Skeletal muscle tissue (tissue), 4 donors: ENCODE data around the gene ADGRL3. TPM values are rescaled to one million over a fixed set of nuclear protein-coding genes. Genes with fewer than 3 reads are reported as not detected.

Source experiments
- H3K27ac ChIP-seq: one replicate; pipeline ENCODE4 v1.7.0; 2013; ENCODE audit warnings: mild to moderate bottlenecking, low read depth, low read length, inconsistent platforms
- H3K27me3 ChIP-seq, 3 donors: one replicate each; pipeline ENCODE4 v1.7.0; 2013; ENCODE audit warnings: low read length in 3 of 3; ENCODE audit not compliant: control insufficient read depth in 3 of 3, insufficient read depth in 3 of 3
- H3K36me3 ChIP-seq, 3 donors: one replicate each; pipeline ENCODE4 v1.7.0; 2013; ENCODE audit warnings: low read length in 3 of 3; ENCODE audit not compliant: control insufficient read depth in 3 of 3, insufficient read depth in 3 of 3
- H3K4me1 ChIP-seq, 3 donors: one replicate each; pipeline ENCODE4 v1.7.0; 2013; ENCODE audit warnings: low read length in 3 of 3, mild to moderate bottlenecking in 3 of 3; ENCODE audit not compliant: control insufficient read depth in 3 of 3, insufficient read depth in 3 of 3
- H3K4me3 ChIP-seq, 3 donors: one replicate each; pipeline ENCODE4 v1.7.0; 2013; ENCODE audit warnings: low read length in 3 of 3
- H3K9ac ChIP-seq, 3 donors: one replicate each; pipeline ENCODE4 v1.7.0; 2013; ENCODE audit warnings: low read length in 3 of 3, mild to moderate bottlenecking in 3 of 3, moderate library complexity in 2 of 3, low read depth in 1 of 3
- H3K9me3 ChIP-seq, 3 donors: one replicate each; pipeline ENCODE4 v1.7.0; 2013; ENCODE audit warnings: low read length in 3 of 3; ENCODE audit not compliant: control insufficient read depth in 3 of 3
- total RNA-seq: library from RNA; depleted of rRNA; stranded (reverse); fragments of >200 nt; gene quantifications from one replicate; pipeline ENCODE4 v1.2.3, GENCODE V29; 2014
- donor health status: Osteomylitis.

Gene ADGRL3
- total RNA-seq, 1 donor from 2014 or later = 59.0 TPM

DNA sequence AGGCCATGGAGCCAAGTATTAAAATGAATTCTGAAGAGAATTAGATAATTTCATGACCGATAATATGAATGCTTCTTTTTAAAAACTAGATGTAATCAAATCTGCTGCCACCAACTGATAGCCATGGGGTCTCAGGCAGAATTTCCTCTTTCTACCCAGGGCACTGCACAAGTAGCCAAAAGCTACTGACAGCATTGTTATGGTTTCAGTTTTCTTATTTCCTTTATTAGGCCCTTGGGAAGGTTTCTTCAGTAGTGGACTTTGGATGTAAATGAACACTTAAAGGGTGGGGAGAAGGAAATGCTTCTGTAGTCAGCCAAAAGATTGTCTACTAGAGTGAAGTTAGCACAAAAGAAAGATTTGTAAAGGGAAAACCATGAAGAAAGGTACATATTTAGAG lies 686.0 kb downstream of the ADGRL3 start:
- H3K27ac ChIP-seq = no peak overlapping the region
- no peak overlapping the region for H3K4me3 ChIP-seq

DNA sequence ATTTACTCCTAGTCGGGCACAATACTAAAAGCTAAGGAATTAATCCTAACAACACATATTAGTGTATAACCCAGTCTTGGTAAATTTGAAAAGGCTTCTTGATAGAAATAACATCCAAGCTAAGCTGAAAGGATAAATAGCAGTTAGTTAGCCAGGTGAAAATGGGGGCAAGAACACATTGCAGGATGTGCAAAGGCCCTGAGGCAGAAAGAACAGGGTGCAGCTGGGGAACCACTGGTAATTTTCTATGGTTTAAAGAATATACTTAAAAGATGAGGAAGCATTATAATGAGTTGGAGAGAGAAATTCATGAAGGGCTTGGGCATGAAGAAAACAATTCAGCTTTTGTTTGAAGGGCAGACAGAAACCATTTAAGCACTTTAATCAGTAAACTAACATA lies 689.0 kb downstream of the ADGRL3 start:
- H3K27me3 ChIP-seq = no peaks in the 10 kb centered on the region
- H3K27ac ChIP-seq = no peak overlapping the region
- H3K4me3 ChIP-seq = no peak overlapping the region
- H3K36me3 ChIP-seq = no peaks in the 10 kb centered on the region
- no peaks in the 10 kb centered on the region for H3K4me1 ChIP-seq
- no peak overlapping the region for H3K9ac ChIP-seq
- H3K9me3 ChIP-seq = no peaks in the 10 kb centered on the region

More for the DNA sequence above, 686.0 kb downstream of the ADGRL3 start:
- no peaks in the 10 kb centered on the region for H3K27me3 ChIP-seq
- H3K9me3 ChIP-seq = no peaks in the 10 kb centered on the region
- no peak overlapping the region for H3K9ac ChIP-seq
- H3K4me1 ChIP-seq = no peaks in the 10 kb centered on the region
- H3K36me3 ChIP-seq = no peaks in the 10 kb centered on the region

DNA sequence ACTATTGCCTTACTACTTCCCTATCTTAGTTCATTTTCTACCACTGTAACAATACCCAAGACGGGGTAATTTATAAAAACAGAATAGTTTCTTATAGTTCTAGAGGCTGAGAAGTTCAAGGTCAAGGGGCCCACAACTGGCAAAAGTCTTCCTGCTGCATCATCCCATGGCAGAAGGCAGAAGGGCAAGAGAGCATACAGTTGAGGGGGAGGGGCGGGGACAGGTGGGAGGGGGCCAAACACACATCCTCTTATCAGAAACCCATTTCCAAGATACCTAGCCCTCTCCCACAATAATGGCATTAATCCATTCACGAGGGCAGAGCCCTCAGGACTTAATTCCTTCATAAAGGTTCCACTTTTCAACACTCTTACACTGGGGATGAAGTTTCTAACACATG lies 690.2 kb downstream of the ADGRL3 start:
- Histone ChIP-seq H3K4me3 (no peak overlapping the region), H3K9me3 (no peaks in the 10 kb centered on the region)

DNA sequence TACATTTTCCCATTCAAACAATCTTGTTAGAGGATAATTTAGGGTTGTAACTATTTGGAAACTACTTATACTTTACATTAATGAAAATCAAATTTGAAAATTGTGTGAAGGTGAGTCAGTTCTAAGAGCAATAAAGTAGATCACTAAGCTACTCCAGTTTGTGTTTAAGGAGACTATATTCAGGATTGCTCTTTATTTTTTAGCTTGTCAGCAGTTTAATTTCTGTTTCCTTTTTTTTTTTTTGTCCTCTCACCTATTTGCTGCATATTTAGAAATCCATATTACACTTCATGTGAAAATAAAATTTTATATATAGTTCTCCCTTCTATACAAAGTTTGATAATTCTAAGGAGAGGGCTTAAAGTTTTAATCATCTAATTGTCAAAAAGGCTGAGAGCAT lies 691.8 kb downstream of the ADGRL3 start:
- no peak overlapping the region for H3K27ac ChIP-seq
- no peaks in the 10 kb centered on the region for H3K36me3 ChIP-seq
- H3K9ac ChIP-seq = no peak overlapping the region
- H3K4me1 ChIP-seq = no peaks in the 10 kb centered on the region
- H3K9me3 ChIP-seq = no peaks in the 10 kb centered on the region
- no peaks in the 10 kb centered on the region for H3K27me3 ChIP-seq
- no peak overlapping the region for H3K4me3 ChIP-seq

More for the DNA sequence above, 690.2 kb downstream of the ADGRL3 start:
- Histone ChIP-seq H3K4me1 (no peaks in the 10 kb centered on the region), H3K36me3 (no peaks in the 10 kb centered on the region), H3K27me3 (no peaks in the 10 kb centered on the region), H3K9ac (no peak overlapping the region), H3K27ac (no peak overlapping the region)

DNA sequence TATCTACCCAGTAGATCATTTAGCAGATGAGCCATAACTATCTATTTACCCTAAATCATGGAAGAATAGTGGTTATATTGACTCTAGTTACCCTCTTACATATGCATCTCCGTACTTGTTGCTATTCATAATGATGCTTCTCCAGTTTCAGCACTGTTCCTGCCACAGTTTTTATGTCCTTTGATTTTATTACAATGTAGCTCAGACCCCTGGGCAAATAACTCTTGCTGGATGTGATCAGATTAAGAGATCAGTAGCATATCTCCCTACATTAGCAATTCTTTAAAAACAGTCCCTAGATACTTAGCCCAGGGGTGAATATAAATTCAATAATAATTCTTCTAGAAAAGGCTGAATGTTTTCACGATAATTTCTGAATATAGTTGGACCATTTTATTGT lies 696.5 kb downstream of the ADGRL3 start:
- Histone ChIP-seq H3K27me3 (no peaks in the 10 kb centered on the region), H3K4me1 (no peaks in the 10 kb centered on the region), H3K9me3 (no peaks in the 10 kb centered on the region)

DNA sequence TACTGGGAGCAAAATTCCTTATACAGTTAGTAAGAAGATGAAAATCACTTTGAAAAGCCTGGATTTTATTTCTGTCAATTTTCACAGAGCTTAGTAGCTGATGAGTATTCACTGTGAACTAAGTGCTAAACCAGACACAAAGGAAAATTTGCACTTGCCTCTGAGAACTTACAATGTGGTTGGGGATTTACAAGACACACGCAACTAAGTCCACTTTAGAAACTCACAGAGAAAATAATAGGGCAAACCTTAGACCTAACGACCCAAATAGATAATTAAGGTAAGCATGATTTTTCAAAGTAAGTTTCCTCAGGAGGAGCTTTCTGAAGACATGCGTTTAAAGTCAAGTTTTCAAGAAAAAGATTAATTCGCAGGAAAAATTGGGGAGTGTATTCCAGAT lies 708.9 kb downstream of the ADGRL3 start:
- no peaks in the 10 kb centered on the region for H3K36me3 ChIP-seq
- H3K27me3 ChIP-seq = no peaks in the 10 kb centered on the region
- no peak overlapping the region for H3K27ac ChIP-seq
- no peaks in the 10 kb centered on the region for H3K4me1 ChIP-seq
- no peak overlapping the region for H3K4me3 ChIP-seq
- H3K9ac ChIP-seq = no peak overlapping the region
- H3K9me3 ChIP-seq = no peaks in the 10 kb centered on the region

More for the DNA sequence above, 696.5 kb downstream of the ADGRL3 start:
- Histone ChIP-seq H3K27ac (no peak overlapping the region), H3K4me3 (no peak overlapping the region), H3K9ac (no peak overlapping the region), H3K36me3 (no peaks in the 10 kb centered on the region)

DNA sequence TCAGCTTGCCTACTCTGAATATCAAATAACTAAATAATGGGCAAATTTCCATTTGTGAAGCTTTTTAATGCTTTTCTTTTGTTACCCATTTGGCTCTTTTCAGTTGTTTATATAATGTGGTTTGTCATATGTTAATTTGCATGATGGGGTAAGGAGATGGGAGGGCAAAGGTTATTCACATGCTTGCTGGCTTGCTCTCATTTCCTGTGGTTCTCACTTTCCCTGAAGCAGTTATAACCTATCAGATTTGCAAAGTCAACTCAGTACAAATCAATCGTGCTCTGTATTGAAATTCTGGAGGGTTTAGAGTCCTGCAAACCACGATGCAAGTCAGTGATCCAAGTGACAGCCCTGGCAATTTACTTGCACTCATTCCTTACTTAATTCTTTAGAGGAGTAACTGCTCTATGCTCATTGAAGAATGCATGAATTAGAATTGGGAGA lies 711.2 kb downstream of the ADGRL3 start:
- H3K27ac ChIP-seq = no peak overlapping the region
- no peaks in the 10 kb centered on the region for H3K4me1 ChIP-seq
- H3K9me3 ChIP-seq = no peaks in the 10 kb centered on the region
- H3K36me3 ChIP-seq = no peaks in the 10 kb centered on the region
- no peaks in the 10 kb centered on the region for H3K27me3 ChIP-seq
- no peak overlapping the region for H3K4me3 ChIP-seq
- H3K9ac ChIP-seq = no peak overlapping the region

DNA sequence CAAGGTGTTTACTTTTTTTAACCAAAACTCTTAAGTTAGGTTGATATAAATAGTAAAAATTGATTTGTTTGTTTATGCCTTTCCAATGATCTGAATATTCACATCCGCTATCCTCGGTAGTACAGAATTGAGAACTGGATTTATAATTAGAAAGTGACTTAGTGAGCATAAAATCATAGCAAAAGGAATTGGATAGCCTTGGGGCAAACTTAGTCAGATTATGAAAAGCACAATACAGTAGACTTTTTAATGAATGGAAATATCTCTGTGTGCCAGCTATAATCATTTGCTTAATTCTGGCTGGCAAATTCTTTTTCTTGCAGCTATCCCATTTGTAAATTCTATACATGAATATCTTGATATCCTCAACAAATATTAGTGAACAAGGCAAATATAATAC lies 713.5 kb downstream of the ADGRL3 start:
- H3K27me3 ChIP-seq = no peaks in the 10 kb centered on the region
- no peaks in the 10 kb centered on the region for H3K9me3 ChIP-seq
- no peaks in the 10 kb centered on the region for H3K4me1 ChIP-seq
- H3K36me3 ChIP-seq = no peaks in the 10 kb centered on the region
- no peak overlapping the region for H3K4me3 ChIP-seq
- H3K9ac ChIP-seq = no peak overlapping the region
- H3K27ac ChIP-seq = no peak overlapping the region

DNA sequence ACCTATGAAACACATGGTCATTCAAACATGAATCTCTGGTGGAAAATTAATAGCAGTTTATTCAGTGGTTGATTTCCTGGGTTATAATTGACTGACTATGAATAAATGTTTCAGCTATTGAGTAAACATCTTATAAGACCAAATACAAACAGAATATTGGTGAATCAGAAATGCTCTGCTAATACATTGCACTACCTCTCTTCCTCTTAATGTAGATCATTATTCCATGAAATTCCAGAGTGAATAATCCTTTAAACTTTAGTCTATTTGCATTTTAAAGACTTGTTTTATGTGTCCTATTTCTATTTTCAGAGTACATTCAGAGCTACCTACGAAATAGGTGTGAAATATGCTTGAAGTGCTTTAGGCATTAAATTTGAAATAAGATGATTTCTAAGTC lies 715.4 kb downstream of the ADGRL3 start:
- no peak overlapping the region for H3K9ac ChIP-seq
- no peak overlapping the region for H3K4me3 ChIP-seq
- H3K36me3 ChIP-seq = no peaks in the 10 kb centered on the region
- H3K27me3 ChIP-seq = no peaks in the 10 kb centered on the region
- no peak overlapping the region for H3K27ac ChIP-seq
- H3K9me3 ChIP-seq = no peaks in the 10 kb centered on the region
- no peaks in the 10 kb centered on the region for H3K4me1 ChIP-seq

DNA sequence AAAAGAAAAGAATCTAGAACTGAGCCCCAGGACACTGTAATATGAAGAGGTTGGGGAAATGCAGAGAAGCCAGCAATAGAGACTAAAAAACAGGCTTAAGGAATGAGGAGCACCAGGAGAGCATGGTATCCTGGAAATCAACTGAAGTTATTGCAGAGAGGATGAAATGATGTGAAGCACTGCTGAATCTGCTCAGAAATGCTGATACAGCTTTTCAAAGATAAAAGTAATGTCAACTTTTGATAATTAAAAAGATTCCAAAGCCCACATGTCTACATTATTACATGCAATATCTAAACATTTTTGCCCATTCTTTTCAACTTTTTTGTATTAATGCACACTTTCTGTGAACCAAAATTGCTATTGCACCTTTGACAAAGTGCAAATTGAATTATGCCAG lies 718.4 kb downstream of the ADGRL3 start:
- Histone ChIP-seq H3K4me3 (no peak overlapping the region), H3K9ac (no peak overlapping the region), H3K4me1 (no peaks in the 10 kb centered on the region), H3K27ac (no peak overlapping the region), H3K27me3 (no peaks in the 10 kb centered on the region), H3K9me3 (no peaks in the 10 kb centered on the region), H3K36me3 (no peaks in the 10 kb centered on the region)

DNA sequence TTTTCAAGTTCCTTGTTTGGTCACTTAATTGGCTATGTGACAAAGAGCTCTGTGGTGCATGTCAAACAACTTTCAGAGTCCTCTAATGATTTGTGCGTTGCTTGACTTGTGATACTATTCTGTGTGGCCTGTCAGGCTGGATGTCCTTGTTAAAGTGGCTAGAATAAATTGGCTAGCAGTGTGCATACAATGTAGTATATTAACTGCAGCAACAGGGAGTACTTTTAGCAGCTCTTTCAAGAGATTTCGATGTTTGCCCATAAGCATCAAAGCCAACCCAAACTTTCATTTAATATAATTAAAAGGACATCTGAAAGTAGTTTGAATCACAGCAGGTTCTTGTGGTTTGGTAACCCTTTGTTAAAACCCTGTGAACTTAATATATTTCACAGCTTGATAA lies 718.9 kb downstream of the ADGRL3 start:
- H3K27ac ChIP-seq = no peak overlapping the region
- no peaks in the 10 kb centered on the region for H3K36me3 ChIP-seq
- no peaks in the 10 kb centered on the region for H3K9me3 ChIP-seq
- H3K4me1 ChIP-seq = no peaks in the 10 kb centered on the region
- H3K9ac ChIP-seq = no peak overlapping the region
- H3K27me3 ChIP-seq = no peaks in the 10 kb centered on the region
- no peak overlapping the region for H3K4me3 ChIP-seq
